OCI-LY1 (cell line): ENCODE data around the gene SAXO1.

ENCODE experiments used
- EZH2 ChIP-seq: fragments of 200-600 bp; sonication (generic), shearing (Covaris generic); IDR thresholded peaks from 2 replicates; pipeline ENCODE4 v1.8.0; 2017; ENCODE audit warnings: borderline replicate concordance, mixed run types, mild to moderate bottlenecking, antibody characterized with exemption, low read length, moderate library complexity, mixed read lengths
- TF ChIP-seq, protein P1 (sequence below): fragments of 200-600 bp; sonication (generic), shearing (Covaris generic); IDR thresholded peaks from 2 replicates; pipeline ENCODE4 v1.5.1; 2017; ENCODE audit warnings: mild to moderate bottlenecking, antibody characterized with exemption, low read length, moderate library complexity, mixed read lengths

- TF ChIP-seq, protein P1, sequence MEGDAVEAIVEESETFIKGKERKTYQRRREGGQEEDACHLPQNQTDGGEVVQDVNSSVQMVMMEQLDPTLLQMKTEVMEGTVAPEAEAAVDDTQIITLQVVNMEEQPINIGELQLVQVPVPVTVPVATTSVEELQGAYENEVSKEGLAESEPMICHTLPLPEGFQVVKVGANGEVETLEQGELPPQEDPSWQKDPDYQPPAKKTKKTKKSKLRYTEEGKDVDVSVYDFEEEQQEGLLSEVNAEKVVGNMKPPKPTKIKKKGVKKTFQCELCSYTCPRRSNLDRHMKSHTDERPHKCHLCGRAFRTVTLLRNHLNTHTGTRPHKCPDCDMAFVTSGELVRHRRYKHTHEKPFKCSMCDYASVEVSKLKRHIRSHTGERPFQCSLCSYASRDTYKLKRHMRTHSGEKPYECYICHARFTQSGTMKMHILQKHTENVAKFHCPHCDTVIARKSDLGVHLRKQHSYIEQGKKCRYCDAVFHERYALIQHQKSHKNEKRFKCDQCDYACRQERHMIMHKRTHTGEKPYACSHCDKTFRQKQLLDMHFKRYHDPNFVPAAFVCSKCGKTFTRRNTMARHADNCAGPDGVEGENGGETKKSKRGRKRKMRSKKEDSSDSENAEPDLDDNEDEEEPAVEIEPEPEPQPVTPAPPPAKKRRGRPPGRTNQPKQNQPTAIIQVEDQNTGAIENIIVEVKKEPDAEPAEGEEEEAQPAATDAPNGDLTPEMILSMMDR = no peak
- TF ChIP-seq EZH2 = no peak
These were observed 107.1 kb downstream of the SAXO1 start for GRCh38 chr9:18925880-18926279.
